Transverse colon (tissue), 3 donors: ENCODE data around the gene HS3ST1.

Experiments used
- EP300 ChIP-seq: sonication (generic); formaldehyde crosslinking; IDR thresholded peaks from one replicate; pipeline ENCODE4 v1.6.1; 2017; ENCODE audit warnings: antibody characterized with exemption, low read depth
- POLR2A ChIP-seq: fragments of 450-650 bp; IDR thresholded peaks from one replicate; pipeline ENCODE4 v1.6.1; 2016; ENCODE audit warnings: antibody characterized with exemption, mild to moderate bottlenecking, moderate library complexity
- TF ChIP-seq, protein P1 (sequence below), 5 experiments: fragments of 200-600 bp in 3 of 5; fragments of 450-650 bp in 2 of 5; sonication (generic) in 3 of 5; IDR thresholded peaks; 1 replicate in 2 of 5; 2 replicates in 3 of 5; pipeline ENCODE4 v1.5.1; 2016 to 2017; ENCODE audit warnings: antibody characterized with exemption in 5 of 5, inconsistent platforms in 3 of 5, mild to moderate bottlenecking in 2 of 5, moderate library complexity in 1 of 5

DNA sequence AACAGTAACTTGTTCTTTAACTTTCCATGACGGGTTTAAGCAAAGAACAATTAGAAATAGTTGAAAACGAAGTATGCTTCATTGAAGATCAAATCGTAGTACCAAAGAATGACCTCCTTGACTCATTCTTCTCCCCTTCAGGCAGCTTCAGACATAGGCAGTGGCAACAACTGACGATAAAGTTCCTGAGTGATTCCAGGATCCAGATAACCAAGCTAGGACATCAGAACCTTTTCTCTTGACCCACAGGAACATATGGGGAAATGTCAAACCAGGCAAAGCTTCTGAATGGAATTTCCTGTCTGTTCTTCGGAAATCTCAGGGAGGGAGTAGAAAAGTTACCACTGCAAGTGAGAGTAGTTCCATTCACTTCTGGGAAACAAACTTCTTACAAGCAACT lies 74.2 kb downstream of the HS3ST1 start:
- TF ChIP-seq, protein P1, sequence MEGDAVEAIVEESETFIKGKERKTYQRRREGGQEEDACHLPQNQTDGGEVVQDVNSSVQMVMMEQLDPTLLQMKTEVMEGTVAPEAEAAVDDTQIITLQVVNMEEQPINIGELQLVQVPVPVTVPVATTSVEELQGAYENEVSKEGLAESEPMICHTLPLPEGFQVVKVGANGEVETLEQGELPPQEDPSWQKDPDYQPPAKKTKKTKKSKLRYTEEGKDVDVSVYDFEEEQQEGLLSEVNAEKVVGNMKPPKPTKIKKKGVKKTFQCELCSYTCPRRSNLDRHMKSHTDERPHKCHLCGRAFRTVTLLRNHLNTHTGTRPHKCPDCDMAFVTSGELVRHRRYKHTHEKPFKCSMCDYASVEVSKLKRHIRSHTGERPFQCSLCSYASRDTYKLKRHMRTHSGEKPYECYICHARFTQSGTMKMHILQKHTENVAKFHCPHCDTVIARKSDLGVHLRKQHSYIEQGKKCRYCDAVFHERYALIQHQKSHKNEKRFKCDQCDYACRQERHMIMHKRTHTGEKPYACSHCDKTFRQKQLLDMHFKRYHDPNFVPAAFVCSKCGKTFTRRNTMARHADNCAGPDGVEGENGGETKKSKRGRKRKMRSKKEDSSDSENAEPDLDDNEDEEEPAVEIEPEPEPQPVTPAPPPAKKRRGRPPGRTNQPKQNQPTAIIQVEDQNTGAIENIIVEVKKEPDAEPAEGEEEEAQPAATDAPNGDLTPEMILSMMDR (IDR thresholded peaks at IDR 0.05) = no peak
- no peak for TF ChIP-seq POLR2A
- no peak for TF ChIP-seq EP300
